Measurements from ENCODE around the gene LMO7.
"Not testable (repeated sequence)": the region's sequence is repeated elsewhere in the genome, so short reads cannot be mapped to it uniquely, and the experiment has no call there.

Gene LMO7

GRCh38 chr13:75782985-75783384 lies 146.9 kb downstream of the LMO7 start:
- no peak for DNase-seq

GRCh38 chr13:75784003-75784402 lies 147.9 kb downstream of the LMO7 start:
- no peak for DNase-seq

GRCh38 chr13:75785130-75785529 lies 149.0 kb downstream of the LMO7 start:
- no peak for DNase-seq

GRCh38 chr13:75787249-75787928 lies 151.3 kb downstream of the LMO7 start:
- DNase-seq: no peak

GRCh38 chr13:75788481-75788981 lies 152.4 kb downstream of the LMO7 start:
- no peak for DNase-seq

- no peak for DNase-seq
Measured at GRCh38 chr13:75789451-75790197, 153.5 kb downstream of the LMO7 start.

GRCh38 chr13:75790198-75790970 lies 154.3 kb downstream of the LMO7 start:
- no peak for DNase-seq

GRCh38 chr13:75792526-75793187 lies 156.5 kb downstream of the LMO7 start:
- no peak for DNase-seq

GRCh38 chr13:75793188-75793567 lies 157.0 kb downstream of the LMO7 start:
- DNase-seq: not testable (repeated sequence)

GRCh38 chr13:75794663-75795062 lies 158.5 kb downstream of the LMO7 start:
- no peak for DNase-seq

- no peak for DNase-seq
Measured at GRCh38 chr13:75795274-75795673, 159.1 kb downstream of the LMO7 start.

GRCh38 chr13:75796825-75797224 lies 160.7 kb downstream of the LMO7 start:
- DNase-seq: no peak

- no peak for DNase-seq
Measured at GRCh38 chr13:75797239-75797638, 161.1 kb downstream of the LMO7 start.

GRCh38 chr13:75797719-75798118 lies 161.6 kb downstream of the LMO7 start:
- no peak for DNase-seq

- no peak for DNase-seq
Measured at GRCh38 chr13:75798353-75799255, 162.5 kb downstream of the LMO7 start.

GRCh38 chr13:75800545-75800944 lies 164.4 kb downstream of the LMO7 start:
- no peak for DNase-seq

- DNase-seq: no peak
Measured at GRCh38 chr13:75801388-75801945, 165.3 kb downstream of the LMO7 start.

GRCh38 chr13:75802161-75802560 lies 166.0 kb downstream of the LMO7 start:
- no peak for DNase-seq

- DNase-seq: peak; percentile 27
Measured at GRCh38 chr13:75803164-75803611, 167.1 kb downstream of the LMO7 start.

- no peak for DNase-seq
Measured at GRCh38 chr13:75804054-75804453, 167.9 kb downstream of the LMO7 start.

GRCh38 chr13:75804605-75805004 lies 168.5 kb downstream of the LMO7 start:
- no peak for DNase-seq

GRCh38 chr13:75806117-75806516 lies 170.0 kb downstream of the LMO7 start:
- DNase-seq: no peak

All from CD4-positive, alpha-beta T cell treated with Interleukin-10 for 1 hour (primary cell).